Brain pericyte (primary cell): ENCODE results near the gene BET1L.
A peak's percentile ranks its signal among the peaks of the same experiment; 100 is the strongest.
"Not testable (repeated sequence)": the region's sequence is repeated elsewhere in the genome, so short reads cannot be mapped to it uniquely, and the experiment has no call there.

Source experiments
- DNase-seq: peaks from one replicate; pipeline ENCODE4 v3.0.0-alpha.2; 2012; ENCODE audit warnings: low read depth, low spot score

BET1L gene

GRCh38 chr11:207208-207862, at the start of gene BET1L, which contains the start of gene RIC8A:
BET1L (minus strand) TSS chr11:207399; CDS start chr11:207321, 78 bp downstream.
RIC8A (plus strand) TSS chr11:207708; CDS start chr11:208855, 1,147 bp downstream.
- DNase-seq: peak; percentile 93

GRCh38 chr11:255816-256215, 48.6 kb upstream of the BET1L start:
- DNase-seq: no peak

GRCh38 chr11:255176-255575, 48.0 kb upstream of the BET1L start:
- no peak for DNase-seq

- DNase-seq: no peak
Measured at GRCh38 chr11:253886-254270, 46.7 kb upstream of the BET1L start.

GRCh38 chr11:253160-253885, 46.1 kb upstream of the BET1L start:
- no peak for DNase-seq

GRCh38 chr11:252666-253065, 45.5 kb upstream of the BET1L start:
- DNase-seq: no peak

- DNase-seq: no peak
Measured at GRCh38 chr11:251550-251949, 44.4 kb upstream of the BET1L start.

- no peak for DNase-seq
Measured at GRCh38 chr11:250740-251299, 43.6 kb upstream of the BET1L start.

- DNase-seq: no peak
Measured at GRCh38 chr11:250274-250673, 43.1 kb upstream of the BET1L start.

GRCh38 chr11:249062-249461, 41.9 kb upstream of the BET1L start:
- DNase-seq: no peak

GRCh38 chr11:244376-244775, 37.2 kb upstream of the BET1L start:
- no peak for DNase-seq

- DNase-seq: no peak
Measured at GRCh38 chr11:241634-242033, 34.4 kb upstream of the BET1L start.

GRCh38 chr11:240315-240714, 33.1 kb upstream of the BET1L start:
- DNase-seq: no peak

GRCh38 chr11:238346-238745, 31.1 kb upstream of the BET1L start:
- DNase-seq: not testable (repeated sequence)

- DNase-seq: peak; percentile 64
Measured at GRCh38 chr11:236774-237767, 29.9 kb upstream of the BET1L start, which contains the start of gene PSMD13. PSMD13 (plus strand) TSS chr11:236976; CDS start chr11:237050, 74 bp downstream.

- DNase-seq: no peak
Measured at GRCh38 chr11:235997-236773, 29.0 kb upstream of the BET1L start, which contains the start of gene SIRT3. SIRT3 (minus strand) TSS chr11:236342; CDS start chr11:236328, 14 bp downstream.

- DNase-seq: no peak
Measured at GRCh38 chr11:235609-235996, 28.4 kb upstream of the BET1L start.

GRCh38 chr11:235180-235579, 28.0 kb upstream of the BET1L start:
- no peak for DNase-seq

GRCh38 chr11:232783-233565, 25.8 kb upstream of the BET1L start:
- DNase-seq: no peak

- DNase-seq: no peak
Measured at GRCh38 chr11:230431-230830, 23.2 kb upstream of the BET1L start.
